NCI-H2107 treated with DMSO at 0.1 percent for 48 hours (cell line): Measurements from ENCODE around the gene IRGQ.
"Not testable (repeated sequence)": the region's sequence is repeated elsewhere in the genome, so short reads cannot be mapped to it uniquely, and the experiment has no call there.

ENCODE experiments used
- DNase-seq: peaks from one replicate; lab custom pipeline; 2025; ENCODE audit not compliant: unreplicated experiment; lab: John Stamatoyannopoulos, UW

The IRGQ gene

DNA sequence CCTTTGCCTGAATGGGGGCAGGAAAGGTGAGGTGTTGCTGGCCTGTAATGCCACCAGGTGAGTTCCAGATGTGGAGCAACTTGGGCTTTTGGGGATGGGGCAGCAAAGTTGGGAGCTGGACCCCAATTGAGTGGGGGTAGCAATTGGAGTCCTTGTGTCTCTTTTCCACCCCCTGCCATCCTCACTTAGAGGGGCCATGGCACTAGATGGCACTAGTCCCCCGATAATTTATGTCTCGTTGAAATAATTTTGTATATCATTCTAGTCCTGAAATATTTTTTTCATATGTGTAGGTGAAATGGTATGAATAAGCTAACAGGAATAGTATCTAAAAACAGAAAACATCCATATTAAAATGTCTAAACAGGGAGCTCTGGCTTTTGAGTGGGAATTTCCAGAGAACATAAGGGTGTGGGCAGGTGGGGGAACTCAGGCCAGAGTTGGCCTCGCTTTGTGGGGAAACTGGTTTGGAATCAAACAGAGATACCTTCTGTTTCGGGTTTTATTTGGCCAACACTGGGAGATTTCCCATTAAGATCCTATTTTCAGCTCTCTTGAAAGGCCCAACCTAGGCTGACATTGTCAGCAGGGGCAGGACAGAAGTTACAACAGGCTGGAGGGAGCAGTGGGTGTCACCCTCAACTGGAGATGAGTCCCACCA is 3.8 kb upstream of the IRGQ start:
- no peak for DNase-seq

DNA sequence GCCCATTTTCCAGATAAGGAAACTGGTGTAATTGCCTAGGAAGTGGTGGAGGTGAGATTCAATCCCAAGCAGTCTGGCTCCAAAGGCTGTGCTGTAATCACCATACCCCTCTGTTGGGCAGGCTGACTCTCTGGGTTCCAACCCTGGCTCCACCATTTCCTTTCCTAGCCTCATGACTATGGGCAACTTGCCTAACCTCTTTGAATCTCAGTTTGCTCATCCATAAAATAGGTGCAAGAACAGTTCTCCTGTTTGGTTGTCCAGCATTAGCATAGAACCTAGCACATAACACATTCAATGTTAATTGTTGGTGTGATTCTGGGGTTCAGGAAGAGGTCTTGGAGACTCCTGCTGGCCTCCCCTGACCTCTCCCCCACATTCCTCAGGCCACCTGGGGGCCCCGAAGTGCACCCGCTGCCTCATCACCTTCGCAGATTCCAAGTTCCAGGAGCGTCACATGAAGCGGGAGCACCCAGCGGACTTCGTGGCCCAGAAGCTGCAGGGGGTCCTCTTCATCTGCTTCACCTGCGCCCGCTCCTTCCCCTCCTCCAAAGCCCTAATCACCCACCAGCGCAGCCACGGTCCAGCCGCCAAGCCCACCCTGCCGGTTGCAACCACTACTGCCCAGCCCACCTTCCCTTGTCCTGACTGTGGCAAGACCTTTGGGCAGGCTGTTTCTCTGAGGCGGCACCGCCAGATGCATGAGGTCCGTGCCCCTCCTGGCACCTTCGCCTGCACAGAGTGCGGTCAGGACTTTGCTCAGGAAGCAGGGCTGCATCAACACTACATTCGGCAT is 2.7 kb upstream of the IRGQ start:
- DNase-seq: no peak

DNA sequence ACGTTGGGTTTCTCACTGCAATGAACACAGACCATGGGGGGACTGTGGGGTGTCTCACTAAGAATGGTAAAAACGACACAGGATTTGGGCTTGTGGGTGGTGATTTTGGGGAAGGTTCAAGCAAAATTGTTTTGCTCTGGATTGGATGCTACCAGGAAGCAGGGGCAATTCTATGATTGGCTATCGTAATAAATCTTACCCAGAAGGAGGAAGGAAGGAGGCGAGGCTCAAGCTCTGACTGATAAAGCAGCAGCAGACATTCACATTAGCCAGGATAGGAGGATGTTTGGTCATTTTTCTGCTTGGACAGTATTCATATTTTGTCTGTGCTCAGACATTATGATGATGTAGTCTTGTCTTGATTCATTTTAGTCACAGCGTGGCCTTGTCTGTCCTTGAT is 1.9 kb upstream of the IRGQ start:
- no peak for DNase-seq

DNA sequence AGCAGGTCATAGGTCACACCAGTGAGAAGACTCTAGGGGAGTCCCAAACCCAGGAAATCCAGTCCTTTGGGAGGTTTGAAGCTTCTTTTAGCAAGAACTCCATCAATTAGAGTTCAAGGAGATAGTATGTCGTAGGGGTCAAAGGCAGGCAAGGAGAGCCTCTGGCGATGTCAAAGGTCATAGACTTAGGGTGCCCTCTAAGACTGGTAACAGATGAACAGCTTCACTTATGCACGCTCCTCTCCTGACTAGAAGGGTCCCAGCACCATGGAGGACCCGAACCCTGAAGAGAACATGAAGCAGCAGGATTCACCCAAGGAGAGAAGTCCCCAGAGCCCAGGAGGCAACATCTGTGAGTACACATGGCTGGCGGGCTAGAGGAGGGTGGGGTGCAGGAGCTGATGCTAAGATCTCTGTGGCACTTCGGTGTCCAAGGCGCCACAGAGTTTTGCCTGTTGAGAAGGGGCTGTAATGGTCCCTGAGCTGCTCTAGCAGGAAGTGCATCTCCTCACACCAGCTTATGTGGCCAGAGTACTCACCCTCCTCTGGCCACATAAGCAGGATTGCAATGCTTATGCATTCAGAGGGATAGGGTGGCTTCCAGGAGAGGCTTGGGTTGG is 1.0 kb upstream of the IRGQ start:
- DNase-seq: no peak

DNA sequence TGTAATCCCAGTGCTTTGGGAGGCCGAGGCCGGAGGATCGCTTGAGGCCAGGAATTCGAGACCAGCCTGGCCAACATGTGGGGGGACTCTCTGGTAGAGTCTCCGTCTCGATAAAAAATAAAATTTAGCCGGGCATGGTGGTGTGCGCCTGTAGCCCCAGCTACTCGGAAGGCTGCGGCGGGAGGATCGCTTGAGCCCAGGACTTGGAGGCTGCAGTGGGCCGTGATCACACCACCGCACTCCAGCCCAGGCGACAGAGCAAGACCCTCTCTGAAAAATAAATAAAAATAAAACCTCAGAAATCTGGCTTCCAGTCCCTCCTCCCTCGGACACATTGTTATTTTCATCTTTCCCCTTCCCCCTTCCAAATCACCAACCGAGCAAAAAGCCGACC is 332 bp downstream of the IRGQ start:
- no peak for DNase-seq

GRCh38 chr19:43594710-43595604 is 977 bp downstream of the IRGQ start:
- peak; percentile 27 for DNase-seq

GRCh38 chr19:43594081-43594697 is 1.7 kb downstream of the IRGQ start:
- no peak for DNase-seq

- DNase-seq: no peak
These were observed 3.1 kb downstream of the IRGQ start for GRCh38 chr19:43592800-43593350.

DNA sequence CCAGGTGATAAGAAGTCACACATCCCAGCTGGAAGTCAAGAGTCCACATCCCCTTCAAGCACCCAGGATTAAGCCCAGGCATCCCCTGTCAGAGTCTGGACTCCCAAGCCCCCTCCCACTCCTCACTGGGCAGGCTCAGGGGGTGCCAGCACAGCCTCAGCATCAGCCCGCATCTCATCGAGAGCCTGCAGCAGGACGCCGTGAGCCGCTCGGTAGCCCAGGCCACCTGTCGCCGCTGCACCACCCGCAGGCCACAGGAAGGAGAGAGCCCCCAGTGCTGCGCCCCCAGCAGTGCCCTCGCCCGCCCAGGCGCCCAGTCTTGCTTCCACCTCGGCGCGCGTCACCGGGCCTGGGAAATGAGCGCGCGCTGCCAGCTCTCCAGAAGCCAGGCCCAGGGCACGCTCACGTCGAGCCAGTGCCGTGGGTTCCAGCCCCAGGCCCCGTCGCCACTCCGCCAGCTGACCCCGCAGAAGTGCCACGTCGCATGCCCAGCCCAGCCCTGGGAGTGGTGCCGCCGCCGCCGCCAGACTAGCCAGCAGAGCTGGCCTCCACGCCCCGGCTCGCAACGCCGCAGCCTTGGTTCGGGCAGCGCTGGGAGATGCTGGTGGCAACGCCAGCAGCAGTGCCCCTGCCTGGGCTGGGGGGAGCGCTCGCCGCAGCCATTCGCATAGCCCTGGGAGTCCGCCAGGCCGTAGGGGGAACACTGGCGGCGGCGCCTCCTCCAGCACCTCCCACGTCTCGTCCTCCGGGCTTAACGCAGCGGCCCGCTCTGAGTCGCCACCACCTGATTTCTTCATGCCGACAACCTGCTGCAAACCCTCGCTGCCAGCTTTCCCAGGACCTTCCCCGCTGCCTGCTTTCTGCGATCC is 3.8 kb downstream of the IRGQ start:
- DNase-seq: no peak

GRCh38 chr19:43589678-43590077 is 6.3 kb downstream of the IRGQ start:
- no peak for DNase-seq

GRCh38 chr19:43589277-43589676 is 6.7 kb downstream of the IRGQ start:
- DNase-seq: no peak

DNA sequence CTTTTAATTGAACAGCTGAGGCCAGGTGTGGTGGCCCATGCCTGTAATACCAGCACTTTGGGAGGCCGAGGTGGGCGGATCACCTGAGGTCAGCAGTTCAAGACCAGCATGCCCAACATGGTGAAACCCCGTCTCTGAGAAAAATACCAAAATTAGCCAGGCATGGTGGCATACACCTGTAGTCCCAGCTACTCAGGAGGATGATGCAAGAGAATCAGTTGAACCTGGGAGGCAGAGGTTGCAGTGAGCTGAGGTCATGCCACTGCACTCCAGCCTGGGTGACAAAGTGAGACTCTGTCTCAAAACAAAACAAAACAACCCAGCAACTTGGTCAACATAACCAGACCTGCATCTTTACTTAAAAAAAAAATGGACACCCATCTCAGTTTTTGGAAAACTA is 8.9 kb downstream of the IRGQ start:
- DNase-seq: not testable (repeated sequence)

DNA sequence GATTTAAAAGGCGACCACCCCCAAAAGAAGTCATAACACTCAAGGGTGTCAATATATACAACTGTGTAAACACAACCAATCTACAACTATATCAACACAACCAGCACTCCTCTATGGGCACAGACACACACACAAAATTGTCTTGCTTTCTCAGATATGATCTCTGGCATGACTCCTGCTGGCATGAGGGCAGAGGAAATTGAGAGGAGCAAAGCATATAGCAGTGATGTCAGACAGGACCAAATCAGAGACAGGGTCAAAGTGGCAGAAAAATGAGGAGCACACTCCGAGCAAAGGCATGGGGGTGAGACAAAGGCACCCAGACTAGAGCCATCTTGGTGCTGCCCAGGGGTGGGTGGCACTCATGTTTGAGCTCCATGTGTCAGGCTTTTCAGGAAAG is 9.6 kb downstream of the IRGQ start:
- no peak for DNase-seq

DNA sequence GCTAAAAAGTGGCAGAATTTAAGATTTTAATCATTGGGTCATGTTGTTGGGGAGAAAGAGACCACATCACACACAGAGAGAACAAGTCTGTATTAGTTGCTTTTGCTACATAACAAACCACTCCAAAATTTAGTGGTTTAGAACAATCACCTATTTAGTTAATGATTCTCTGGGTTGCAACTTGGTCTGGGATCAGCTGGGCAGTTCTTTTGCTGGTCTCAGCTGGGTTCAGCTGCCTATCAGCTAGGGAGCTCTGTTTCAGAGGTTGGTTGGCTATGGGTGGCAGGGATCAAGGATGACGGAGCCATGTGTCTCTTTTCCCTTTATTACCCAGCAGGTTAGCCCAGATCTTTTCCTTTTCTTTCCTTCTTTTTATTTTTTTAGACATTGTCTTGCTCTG is 11.4 kb downstream of the IRGQ start:
- no peak for DNase-seq

- DNase-seq: no peak
These were observed 13.4 kb downstream of the IRGQ start for GRCh38 chr19:43582495-43582894.

DNA sequence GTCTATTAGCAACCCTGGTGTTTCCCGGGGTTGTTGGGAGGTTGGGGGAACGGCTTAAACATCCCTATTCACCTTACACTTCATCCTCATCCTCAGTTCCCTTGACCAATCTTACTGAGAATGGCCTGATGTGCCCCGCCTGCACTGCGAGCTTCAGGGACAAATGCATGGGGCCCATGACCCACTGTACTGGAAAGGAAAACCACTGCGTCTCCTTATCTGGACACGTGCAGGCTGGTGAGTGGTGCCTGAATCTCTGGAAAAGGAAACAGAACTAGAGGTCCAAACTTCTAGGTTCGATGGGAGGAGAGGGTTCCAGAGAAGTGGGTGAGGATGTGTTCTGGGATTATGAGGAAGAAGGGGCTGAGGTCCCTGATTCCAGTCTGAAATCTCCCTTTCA is 14.5 kb downstream of the IRGQ start:
- no peak for DNase-seq

- no peak for DNase-seq
These were observed 17.1 kb downstream of the IRGQ start for GRCh38 chr19:43578787-43579186.

DNA sequence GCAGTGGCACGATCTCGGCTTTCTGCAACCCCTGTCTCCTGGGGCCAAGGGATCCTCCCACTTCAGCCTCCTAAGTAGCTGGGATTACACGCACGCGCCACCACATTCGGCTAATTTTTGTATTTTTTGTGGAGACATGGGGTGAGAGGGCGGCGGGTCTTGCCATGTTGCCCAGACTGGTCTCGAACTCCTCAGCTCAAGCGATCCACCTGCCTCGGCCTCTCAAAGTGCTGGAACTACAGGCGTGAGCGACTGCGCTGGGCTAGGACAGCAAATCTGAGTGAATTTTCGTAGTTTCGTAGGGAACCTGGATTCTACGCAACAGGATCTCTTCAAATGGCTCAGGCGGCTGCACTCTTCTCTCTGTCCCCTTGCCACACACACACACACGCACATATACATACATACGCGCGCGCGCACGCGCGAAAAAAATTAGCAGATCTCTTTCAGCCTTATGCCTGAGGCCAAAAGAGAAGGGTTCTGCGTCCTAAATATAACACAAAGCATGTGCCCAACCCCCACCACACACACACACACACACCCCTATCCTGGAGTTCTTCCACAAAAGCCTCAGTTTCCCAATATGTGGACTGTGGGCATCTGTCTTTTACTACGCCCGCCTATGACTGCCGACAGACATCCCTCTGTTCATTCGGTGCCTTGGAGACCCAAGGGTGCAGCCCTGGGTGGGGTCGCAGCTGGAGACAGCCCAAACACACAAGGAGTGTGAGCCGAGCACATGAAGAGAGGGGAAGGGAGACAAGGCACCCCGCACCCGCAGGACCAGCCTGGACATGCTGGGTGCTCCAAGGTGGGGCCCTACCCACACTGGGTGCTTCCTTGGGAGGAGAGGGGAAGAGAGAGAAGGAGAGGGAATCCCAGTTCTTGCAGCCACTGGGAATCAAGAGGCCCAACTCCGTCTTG is 19.7 kb downstream of the IRGQ start:
- no peak for DNase-seq
